CD4-positive, alpha-beta T cell treated with Interleukin-17A for 4 hours (primary cell): ENCODE measurements around the gene LINGO1.

Experiments used
- DNase-seq: peaks from one replicate; pipeline ENCODE4 v3.0.0-alpha.2; 2020; ENCODE audit warnings: mixed read lengths

LINGO1 gene

DNA sequence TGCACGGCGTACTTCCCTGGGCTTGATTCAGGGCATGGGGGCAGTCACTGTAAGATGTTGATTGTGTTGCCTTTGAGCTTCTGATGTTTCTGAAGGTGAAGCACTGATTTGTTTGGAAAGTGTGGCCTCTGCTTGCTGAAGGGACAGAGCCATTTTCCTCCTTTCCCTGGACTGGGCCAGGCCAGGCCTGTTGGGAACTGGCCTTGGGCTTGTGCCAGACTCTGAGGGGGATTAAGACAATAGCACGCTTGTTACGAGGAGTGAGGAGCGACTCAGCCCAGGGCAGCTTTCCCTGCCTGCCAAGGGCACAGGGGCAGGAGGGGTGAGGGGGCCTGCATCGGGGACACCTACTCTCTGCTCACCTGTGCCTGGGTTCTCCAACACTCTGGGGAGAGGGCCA lies 42.9 kb downstream of the LINGO1 start:
- DNase-seq, result no peak

DNA sequence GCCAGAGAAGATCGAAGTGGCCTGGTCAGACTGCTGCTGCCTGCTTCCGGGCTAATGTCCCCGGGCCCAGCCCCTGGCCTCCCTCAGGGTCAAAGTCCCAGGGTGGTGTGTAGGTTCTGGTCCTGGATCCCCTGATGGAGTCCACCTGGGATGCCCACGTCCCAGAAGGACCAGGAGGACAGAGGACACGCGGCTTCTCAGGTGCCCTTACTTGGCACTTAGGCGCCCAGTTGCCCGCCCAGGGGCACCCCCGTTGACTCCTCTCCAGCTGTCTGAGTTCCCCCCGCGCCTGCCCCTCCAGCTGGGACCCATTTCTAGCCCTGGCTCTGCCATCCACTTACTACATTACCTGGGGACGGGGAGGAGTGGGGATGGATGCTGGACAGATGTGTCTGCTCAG lies 44.6 kb downstream of the LINGO1 start:
- no peak for DNase-seq

GRCh38 chr15:77584691-77585090 lies 48.0 kb downstream of the LINGO1 start:
- DNase-seq, result no peak

GRCh38 chr15:77584201-77584600 lies 48.5 kb downstream of the LINGO1 start:
- DNase-seq, result no peak

DNA sequence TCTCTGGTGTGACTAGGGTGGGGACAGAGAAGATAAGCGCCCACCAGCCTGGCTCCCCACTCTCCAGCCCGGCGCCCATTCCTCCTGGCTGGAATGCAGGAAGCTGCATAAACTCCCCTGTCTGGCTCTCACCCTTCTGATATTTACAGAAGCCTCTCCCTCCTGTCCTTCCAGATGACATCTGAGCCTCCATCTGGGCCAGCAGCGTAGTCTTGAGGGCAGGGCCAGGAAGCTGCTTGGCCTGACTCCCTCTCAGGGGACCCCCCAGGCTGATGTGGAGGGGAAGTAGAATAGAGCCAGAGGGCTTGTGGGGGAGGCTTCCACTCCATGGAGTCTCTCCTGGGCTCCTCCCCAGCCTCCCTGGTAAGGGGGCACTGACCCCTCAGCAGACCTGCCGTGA lies 49.9 kb downstream of the LINGO1 start:
- DNase-seq, result no peak

GRCh38 chr15:77581896-77582569 lies 50.7 kb downstream of the LINGO1 start:
- no peak for DNase-seq

DNA sequence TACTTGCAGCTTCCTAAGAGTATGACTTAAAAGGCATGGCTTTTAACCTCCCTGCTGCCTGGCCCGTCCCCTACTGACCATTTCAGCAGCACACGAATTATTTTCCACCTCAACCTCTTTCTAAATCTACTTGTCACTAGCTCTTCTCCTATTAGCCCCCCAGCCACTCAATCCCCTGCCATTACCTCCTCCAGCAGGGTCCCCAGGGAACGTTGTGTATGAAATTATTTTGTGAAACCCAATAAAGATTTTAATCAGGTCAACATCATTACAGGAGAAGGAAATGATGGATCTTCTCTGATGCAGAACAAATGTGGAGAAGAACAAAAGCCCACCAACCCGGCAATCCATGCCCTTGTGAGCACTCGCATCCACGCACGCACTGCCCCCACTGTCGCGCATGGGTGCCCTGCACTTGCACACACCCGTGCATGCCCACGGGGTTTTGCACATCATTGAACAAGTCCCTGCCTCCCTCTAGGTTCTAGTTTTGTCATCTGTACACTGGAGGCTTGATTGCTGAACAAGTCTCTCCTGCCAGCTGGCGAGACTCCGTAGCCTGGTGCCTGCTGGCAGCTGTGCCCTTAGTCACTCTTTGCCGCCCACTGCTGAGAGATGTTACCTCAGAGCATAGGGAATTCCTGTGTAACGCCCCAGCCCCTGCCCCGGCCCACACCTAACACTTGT lies 51.6 kb downstream of the LINGO1 start:
- no peak for DNase-seq

DNA sequence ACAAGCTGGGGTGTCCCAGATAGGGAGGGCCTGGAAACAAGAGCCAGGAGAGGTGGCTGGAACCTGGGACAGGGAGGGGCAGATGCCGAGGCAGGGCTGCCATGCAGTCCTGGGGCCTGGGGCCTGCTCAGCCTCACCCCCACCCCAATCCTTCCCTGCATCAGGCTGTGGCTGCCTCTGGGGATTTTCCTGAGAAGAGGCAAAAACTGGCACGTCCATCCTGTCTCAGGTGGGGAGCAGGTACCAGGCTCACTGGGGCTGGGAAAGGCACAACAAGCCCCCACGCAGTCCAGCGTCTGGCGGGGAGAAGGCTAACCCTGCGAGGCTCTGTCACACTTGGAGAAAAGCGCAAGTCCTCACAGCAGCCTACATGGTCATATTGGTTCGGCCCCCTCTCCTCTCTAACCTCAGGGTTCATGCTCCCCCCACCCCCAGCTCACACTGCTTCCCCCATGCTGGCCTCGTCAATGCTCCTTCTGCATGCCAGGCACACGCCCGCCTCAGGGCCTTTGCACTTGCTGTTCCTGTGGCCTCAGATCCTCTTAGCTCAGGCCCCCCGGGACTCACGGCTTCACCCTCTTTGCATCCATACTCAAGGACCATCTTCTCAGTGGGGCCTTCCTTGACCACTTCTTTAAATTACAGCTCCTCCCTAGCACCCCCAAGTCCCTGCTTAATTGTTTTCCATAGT lies 53.1 kb downstream of the LINGO1 start:
- DNase-seq, result no peak

- no peak for DNase-seq
Measured at GRCh38 chr15:77578641-77579372, 53.9 kb downstream of the LINGO1 start.

DNA sequence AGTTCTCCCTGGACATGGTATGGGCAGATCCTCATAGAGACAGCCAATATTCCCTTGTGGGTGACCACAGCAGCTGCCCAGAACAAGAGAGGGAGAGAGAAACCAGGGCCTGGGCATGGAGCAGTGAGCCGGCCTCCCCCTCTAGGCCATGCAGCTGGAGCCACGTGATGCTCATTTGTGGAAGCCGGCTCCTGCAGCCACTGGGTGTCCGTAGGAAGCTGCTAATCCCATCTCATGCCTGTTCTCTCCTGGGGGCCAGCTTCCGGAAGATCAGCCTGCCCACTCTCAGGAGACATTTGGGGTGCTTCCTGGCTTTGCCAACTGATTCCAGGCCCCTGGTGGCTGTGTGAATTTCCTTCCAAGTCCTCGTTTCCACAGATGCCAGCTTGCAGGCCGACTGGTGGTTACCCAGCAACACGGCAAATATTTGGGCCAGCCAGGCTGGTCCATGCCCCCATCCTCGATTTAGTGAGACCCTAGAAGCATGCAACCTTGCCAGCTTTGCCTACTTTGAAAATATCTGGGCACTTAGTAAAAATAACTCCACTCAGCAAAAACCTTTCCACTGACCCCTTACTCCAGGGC lies 55.3 kb downstream of the LINGO1 start:
- no peak for DNase-seq

- DNase-seq, result no peak
Measured at GRCh38 chr15:77576538-77576937, 56.2 kb downstream of the LINGO1 start.

- no peak for DNase-seq
Measured at GRCh38 chr15:77575203-77575934, 57.3 kb downstream of the LINGO1 start.

- no peak for DNase-seq
Measured at GRCh38 chr15:77574521-77575202, 58.0 kb downstream of the LINGO1 start.

- no peak for DNase-seq
Measured at GRCh38 chr15:77573802-77574201, 58.9 kb downstream of the LINGO1 start.

DNA sequence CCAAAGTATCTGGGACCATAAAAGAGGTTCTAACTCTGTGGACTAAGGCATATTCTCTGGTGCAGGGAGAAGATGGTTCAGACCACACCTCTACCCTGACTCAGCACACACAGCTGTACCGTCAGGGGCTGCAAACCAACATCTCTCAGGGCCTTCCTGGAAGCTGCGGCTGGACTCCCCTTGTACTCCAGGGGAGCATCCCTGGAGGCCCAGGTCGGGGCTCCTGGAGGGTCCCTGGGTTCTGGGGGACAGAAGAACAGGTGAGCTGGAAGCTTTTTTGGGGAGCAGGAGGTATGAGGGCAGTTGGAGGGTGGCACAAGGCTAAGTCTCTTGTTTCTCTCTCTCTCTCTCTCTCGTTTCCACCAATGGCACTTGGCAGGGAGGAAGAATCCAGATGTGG lies 60.5 kb downstream of the LINGO1 start:
- DNase-seq, result no peak

- DNase-seq, result no peak
Measured at GRCh38 chr15:77571741-77572140, 61.0 kb downstream of the LINGO1 start.

GRCh38 chr15:77571181-77571580 lies 61.5 kb downstream of the LINGO1 start:
- no peak for DNase-seq

DNA sequence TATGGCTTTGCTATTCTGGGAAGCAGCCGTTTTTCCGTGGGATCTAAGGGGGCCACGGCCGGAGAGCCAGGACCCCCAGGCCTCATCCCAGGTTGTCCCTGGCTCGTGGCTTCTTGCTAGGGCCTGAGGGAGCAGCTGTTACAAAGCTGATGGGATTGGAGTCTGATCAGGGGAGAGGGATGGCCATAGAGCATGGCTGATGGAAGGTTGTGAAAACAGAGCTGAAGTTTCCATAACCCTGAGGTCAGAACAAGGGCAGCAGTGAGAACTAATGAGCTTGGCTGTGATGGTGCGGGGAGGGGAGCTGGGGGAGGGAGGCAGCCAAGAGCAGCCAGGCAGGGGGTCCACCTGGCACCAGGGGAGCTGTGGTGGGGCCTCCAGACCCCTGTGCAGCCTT lies 63.0 kb downstream of the LINGO1 start:
- no peak for DNase-seq

- no peak for DNase-seq
Measured at GRCh38 chr15:77568973-77569728, 63.6 kb downstream of the LINGO1 start.

GRCh38 chr15:77568014-77568972 lies 64.4 kb downstream of the LINGO1 start:
- no peak for DNase-seq
